NCI-H2107 treated with DMSO at 0.1 percent for 48 hours (cell line): ENCODE data around the gene ZNF444.
"Not testable (repeated sequence)": the region's sequence is repeated elsewhere in the genome, so short reads cannot be mapped to it uniquely, and the experiment has no call there.

Experiments used
- DNase-seq: peaks from one replicate; lab custom pipeline; 2025; ENCODE audit not compliant: unreplicated experiment; lab: John Stamatoyannopoulos, UW

The ZNF444 gene

DNA sequence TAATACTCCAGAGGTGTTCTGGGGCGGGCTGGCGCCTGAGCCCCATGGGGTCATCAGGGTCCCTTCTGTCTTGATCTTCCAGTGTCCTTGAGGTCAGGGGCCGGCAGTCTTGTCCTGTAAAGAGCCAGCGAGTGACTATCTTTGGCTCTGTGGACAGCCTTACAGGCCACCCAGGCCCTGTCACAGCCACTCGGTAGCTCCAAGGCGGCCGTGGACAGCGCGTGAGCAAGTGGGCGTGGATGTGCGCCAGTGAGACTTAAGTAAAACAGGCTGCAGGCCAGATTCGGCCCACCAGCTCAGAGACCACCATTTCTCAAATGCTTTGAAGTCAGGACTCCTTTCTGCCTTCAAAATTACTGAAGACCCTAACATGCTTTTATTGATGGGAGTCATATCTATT lies 3.7 kb downstream of the ZNF444 start:
- DNase-seq: no peak

DNA sequence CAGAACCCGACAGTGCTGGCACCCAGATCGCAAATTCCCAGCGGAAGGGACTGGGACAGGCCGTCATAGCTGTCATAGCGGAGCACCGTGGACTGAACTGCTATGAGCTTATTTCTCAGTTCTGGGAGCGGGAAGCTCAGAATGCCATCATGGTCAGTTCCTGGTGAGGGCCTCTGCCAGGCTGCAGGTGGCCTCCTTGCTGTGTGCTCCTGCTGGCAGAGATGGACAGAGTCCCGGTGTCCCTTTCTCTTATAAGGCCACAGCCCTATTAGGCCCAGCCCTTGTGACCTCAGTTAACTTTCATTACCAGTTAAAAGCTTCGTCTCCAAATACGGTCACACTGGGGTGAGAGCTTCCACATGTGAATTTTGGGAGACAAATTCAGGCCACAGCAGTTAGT lies 4.6 kb downstream of the ZNF444 start:
- no peak for DNase-seq

DNA sequence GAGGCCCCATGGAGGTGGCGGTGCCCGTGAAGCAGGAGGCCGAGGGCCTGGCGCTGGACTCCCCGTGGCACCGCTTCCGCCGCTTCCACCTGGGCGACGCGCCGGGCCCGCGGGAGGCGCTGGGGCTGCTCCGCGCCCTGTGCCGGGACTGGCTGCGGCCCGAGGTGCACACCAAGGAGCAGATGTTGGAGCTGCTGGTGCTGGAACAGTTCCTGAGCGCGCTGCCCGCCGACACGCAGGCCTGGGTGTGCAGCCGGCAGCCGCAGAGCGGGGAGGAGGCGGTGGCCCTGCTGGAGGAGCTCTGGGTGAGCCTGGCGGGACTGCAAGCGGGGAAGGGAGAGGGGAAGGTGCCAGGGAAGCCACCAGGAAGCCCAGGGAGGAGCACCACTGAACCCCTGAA lies 5.8 kb downstream of the ZNF444 start:
- DNase-seq: no peak

DNA sequence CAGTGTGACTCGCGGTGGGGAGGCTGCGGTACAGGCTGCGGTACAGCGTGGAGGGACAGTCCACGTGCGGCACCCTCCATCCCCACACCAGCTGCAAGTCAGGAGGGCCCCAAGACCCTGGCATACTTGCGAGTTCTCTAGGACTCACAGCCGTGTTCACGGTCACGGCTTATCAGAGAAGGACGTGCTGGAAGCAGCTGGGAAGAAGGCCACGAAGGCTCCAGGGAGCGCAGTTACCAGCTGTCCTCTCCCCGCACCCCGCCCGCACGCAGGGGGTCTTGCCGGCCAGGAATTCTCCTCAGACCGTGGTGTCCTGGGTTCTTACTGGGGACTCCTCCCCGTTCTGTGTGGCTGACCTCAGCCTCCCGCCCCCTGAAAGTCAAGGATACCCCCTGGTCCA lies 6.2 kb downstream of the ZNF444 start:
- no peak for DNase-seq

DNA sequence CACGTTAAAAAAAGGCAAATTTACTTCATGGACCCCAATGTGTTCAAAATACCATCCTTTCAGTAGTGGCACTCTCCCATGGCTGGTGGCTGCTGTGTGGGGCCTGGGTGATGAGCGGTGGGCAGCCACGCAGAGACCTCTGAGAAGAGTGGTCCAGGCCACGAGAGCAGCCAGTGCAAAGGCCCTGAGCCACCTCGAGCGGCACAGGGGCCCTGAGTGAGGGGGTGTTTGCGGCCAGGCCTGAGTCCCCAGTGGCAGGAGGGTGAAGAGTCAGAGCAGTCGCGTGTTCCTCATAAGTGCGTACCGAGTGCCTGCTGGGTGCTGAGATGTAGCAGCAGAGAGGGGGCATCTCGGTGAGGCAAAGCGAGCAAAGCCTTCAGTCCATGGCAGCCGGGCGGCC lies 7.0 kb downstream of the ZNF444 start:
- no peak for DNase-seq

DNA sequence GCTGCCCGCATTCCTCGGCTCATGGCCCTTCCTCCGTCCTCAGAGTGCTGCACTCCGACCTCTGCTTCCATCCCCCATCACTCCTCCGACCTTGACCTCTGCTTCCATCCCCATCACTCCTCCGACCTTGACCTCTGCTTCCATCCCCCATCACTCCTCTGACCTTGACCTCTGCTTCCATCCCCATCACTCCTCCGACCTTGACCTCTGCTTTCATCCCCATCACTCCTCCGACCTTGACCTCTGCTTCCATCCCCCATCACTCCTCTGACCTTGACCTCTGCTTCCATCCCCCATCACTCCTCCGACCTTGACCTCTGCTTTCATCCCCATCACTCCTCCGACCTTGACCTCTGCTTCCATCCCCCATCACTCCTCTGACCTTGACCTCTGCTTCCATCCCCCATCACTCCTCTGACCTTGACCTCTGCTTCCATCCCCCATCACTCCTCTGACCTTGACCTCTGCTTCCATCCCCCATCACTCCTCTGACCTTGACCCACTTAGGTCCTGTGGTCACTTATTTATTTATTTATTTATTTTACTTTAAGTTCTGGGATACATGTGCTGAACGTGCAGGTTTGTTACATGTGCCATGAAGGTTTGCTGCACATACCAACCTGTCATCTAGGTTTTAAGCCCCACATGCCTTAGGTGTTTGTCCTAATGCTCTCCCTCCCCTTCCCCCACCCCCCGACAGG lies 8.0 kb downstream of the ZNF444 start:
- DNase-seq: not testable (repeated sequence)

DNA sequence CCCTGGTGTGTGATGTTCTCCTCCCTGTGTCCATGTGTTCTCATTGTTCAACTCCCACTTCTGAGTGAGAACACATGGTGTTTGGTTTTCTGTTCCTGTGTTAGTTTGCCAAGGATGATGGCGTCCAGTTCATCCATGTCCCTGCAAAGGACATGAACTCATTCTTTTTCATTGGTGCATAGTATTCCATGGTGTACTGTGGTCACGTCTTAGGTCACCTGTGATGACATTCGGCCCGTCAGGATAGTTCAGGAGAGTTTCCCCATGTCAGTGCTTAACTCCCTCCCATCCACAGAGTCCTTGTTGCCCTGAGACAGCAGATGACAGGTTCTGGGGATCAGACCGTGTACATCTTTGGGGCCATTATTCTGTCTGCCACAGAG lies 8.6 kb downstream of the ZNF444 start:
- no peak for DNase-seq

DNA sequence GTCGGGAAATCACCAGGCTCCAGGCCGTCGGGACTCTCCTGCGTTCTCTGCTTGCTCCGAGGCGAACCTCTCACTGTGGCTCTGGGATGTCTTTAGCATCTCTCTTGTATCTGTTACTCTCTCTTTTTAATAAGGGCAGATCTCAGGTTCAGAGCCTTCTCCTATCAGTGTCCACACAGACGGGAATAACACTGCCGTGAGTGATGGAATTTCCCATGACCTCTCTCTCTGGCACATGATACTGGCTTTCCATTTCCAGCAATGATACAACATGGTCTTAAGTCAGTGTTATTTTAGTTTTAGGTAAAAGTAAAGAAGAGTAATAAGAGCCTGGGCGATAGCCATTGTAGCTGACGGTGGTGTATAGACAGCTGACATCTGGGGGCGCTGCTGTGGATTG lies 9.3 kb downstream of the ZNF444 start:
- no peak for DNase-seq

DNA sequence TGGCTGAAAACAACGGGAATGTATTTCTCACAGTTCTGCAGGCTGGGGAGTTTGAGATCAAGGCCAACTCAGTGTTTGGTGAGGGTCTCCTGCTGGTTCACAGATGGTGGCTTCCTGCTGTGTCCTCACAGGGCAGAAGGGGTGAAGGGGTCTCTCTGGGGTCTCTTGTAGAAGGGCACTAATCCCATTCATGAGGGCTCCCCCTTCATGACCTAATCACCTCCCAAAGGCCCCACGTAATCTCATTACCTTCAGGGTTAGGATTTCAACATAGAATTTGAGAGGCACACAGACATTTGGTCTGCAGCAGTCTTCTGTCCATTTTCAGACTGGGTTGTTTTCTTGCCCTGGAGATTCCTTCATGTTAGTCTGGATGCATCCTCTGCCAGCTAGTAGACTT lies 11.6 kb downstream of the ZNF444 start:
- DNase-seq: no peak

DNA sequence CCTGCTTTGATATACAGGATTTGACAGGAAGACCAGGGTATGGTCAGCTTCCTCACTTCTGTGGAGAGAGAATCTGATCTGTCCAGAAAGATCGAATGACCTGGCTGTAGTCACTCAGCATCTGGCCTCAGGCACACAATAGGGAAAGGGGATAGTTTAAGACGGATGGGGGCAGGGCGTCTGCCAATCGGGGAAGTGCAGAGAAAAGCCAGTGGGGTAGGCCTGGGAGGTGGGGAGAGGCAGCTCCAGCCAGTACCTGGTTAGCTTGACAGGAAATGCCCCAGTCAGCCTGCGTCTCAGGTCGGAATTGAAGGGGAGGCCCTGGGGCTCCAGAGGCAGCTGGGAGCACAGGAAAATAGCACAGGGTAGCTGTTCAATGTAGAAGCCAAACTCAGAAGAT lies 12.4 kb downstream of the ZNF444 start:
- DNase-seq: no peak

DNA sequence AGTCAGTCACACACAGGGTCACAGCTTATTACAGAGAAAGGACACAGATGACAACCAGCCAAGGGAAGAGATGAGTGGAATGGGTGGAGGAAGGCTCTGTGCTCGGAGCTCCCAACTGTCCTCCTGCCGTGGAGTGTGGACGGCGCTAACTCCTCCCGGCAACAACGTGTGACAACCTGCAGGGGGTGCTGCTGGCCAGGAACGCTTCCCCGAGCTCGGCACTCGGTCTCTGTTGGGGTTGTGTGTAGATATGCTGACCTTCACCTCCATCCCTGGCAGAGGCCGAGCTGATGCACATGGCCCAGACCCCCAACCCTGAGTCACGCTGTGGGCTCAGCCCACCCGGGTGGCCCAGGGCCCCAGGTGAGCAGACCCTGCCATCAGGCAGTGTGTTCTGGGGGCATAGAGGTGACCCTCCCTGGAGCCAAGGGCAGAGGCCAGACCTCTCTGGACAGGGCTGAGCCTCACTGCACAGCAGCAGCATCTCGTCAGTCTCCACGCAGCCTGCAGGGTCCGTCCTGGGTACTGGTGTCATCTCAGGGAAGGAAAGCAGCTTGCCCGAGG lies 14.1 kb downstream of the ZNF444 start:
- DNase-seq: no peak

DNA sequence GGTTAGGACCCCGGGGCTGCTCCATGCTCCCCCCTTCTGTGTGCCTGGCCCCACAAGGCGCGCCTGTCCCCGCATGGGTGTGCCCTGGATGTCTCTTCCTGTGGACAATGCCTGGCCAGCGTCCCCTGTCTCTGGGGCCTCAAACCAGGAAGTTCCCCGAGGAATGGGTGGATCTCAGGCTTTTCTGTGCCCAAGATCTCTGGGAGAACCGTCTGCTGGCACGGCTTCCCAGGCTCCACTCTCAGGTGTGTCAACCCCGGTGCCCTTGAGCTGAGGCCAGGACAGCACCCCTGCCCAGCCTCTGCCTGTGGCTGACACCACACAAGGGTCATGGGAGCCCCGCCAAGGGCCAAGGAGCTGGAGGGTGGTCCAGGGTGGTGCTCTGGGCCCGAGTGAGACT lies 15.7 kb downstream of the ZNF444 start:
- DNase-seq: no peak

DNA sequence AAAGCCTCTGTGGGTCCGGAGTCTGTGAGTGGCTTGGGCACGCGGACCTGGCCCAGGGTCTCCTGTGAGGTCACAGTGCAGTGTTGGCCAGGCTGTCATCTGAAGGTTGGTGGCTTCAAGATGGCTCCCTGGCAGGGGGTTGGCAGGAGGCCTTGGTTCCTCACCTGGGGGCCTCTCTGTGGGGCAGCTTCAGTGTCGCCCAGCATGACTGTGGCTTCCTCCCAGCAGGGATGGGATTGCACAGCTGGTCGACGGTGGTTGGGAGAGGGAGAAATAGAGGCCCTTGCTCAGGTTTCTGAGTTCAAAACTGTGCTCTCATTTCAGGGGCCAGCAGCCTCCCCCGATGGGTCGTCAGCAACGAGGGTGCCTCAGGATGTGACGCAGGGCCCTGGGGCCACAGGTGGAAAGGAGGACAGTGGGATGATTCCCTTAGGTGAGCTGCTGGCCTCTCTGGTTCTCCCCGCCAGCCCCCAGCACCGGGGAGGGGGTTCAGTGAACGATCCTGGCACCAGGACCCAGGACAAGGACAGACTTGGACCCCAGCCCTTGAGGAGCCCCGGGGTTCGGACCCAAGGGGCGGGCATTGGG lies 17.2 kb downstream of the ZNF444 start:
- no peak for DNase-seq

DNA sequence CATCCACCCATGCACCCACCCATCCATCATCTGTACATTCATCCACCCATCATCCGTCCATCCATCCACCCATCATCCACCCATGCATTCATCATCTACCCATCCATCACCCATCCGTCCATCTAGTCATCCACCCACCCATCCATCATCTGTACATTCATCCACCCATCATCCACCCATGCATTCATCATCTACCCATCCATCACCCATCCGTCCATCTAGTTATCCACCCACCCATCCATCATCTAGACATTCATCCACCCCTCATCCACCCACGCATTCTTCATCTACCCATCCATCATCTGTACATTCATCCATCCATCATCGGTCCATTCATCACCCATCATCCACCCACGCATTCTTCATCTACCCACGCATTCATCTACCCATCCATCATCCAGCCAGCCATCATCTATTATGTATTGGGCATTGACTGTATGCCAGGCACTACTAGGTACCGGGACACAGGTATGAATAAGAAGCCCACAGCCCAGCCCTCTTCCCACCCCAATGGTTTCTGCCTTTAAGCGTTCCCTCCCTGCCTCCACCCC lies 18.0 kb downstream of the ZNF444 start:
- DNase-seq: no peak

DNA sequence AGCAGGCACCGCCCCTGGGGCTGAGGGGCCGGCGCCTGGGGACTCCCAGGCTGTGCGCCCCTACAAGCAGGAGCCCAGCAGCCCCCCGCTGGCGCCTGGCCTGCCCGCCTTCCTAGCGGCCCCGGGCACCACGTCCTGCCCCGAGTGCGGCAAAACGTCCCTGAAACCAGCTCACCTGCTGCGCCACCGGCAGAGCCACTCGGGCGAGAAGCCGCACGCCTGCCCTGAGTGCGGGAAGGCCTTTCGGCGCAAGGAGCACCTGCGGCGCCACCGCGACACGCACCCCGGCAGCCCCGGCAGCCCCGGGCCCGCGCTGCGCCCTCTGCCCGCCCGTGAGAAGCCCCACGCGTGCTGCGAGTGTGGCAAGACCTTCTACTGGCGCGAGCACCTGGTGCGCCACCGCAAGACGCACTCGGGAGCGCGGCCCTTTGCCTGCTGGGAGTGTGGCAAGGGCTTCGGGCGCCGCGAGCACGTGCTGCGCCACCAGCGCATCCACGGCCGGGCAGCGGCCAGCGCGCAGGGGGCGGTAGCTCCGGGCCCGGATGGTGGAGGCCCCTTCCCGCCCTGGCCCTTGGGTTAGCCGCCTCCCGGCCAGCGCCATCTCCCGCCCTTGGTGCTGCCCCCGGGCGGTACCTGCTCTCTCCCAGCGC lies 18.7 kb downstream of the ZNF444 start:
- DNase-seq: no peak

DNA sequence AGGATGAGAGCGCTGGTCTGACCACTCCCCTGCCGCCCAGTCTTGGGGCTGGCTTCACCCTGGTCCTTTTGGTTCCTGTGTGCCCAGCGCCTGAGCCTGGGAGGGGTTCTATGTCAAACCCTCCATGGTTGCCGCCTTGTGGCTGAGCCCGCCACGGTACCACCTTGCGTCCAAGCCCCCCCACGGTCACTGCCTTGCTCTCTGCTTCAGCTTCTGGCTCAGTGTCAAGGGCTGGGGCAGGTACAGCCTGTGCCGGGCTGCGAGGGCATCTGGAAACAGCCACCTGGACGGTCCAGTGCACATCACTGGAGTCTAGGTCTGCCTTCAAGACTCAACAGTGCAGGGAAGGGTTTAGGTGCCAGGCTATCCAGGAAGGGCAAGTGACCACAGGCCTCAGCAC lies 20.4 kb downstream of the ZNF444 start:
- DNase-seq: no peak

DNA sequence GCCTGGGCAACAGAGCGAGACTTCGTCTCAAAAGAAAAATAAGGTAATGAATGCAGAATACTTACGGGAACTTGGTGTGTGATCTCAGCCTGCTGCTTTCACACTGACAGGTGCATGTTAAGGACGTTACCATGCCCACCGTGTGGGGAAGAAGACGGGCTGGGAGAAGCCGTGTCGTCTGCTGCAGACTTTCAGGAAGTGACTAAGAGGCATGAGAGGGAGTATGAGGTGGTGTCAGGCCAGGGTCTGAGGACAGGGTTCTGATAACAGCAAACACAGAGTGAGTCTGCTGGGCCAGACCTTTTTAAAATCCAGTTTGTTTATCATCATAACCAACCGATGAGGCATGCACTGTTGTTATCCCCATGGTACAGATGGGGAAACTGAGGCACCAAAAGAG lies 21.2 kb downstream of the ZNF444 start:
- DNase-seq: no peak

DNA sequence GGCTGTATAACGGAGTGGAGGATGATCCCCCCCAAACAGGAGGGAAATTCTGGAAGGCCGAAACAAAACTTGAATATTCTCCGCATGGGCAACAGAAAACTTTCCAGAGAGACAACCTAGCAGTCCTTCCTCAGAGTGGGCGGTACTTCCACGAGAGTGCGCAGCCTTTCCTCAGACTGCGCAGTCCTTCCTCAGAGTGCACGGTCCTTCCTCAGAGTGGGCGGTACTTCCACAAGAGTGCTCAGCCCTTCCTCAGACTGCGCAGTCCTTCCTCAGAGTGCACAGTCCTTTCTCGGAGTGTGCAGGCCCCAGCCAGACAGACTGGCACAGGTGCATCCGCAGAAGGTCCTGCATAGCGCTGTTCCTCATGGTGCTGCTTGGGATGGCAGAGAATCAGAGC lies 22.0 kb downstream of the ZNF444 start:
- DNase-seq: no peak

DNA sequence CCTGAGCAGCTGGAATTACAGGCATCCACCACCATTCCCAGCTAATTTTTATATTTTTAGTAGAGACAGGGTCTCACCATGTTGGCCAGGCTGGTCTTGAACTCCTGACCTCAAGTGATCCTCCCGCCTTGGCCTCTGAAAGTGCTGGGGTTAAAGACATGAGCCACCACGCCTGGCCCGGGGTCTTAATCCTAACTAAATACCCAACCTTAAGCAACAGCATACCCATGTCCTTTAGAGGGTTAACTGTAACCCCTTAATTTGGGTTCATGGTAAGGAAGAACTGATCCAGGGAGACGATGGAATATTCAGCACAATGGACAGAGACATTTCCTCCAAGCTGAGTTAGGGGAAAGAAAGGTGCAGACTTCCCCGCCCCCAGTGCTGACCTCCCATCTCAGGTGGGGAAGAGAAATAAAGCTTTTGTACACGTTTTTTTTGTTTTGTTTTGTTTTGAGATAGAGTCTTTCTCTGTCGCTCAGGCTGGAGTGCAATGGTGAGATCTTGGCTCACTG lies 26.0 kb downstream of the ZNF444 start:
- DNase-seq: no peak

DNA sequence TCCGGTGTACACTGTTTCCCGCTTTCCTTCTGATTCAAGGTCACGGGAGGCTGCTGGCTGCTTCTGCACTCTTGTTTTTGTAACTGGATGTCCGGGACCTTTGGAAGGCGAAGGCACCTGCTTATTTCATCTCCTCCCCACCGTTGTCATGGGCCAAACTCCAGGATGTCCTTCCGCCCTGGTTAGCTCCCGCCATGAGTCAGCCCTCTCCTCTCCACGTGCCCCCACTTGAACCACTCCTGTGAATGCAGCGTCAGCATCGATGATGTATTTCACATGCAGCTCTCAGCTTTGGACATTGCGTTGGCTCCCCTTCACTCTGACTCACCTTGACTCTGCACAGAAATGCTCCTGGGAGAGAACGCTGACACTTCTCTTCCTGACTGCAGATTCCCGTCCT lies 29.2 kb downstream of the ZNF444 start:
- DNase-seq: no peak

DNA sequence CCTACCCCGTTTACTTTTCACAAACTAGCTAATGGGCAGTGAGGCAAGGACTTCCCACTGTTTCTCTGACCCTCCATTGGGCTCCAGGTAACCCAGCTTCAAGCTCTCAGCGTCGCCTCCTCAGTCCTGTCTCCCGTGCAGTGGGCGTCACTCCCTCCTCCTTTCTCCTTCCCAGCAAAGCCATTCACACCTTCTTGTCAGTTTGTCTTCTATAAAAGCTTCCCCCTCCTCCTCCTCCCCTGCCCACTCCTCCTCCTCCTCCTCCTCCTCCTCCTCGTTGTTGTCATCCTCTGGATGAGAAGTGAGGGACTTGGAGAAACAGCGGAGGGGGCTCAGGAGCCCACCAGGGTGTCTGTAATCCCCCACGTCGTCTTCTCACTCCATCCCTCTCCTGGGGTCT lies 33.0 kb downstream of the ZNF444 start:
- no peak for DNase-seq

DNA sequence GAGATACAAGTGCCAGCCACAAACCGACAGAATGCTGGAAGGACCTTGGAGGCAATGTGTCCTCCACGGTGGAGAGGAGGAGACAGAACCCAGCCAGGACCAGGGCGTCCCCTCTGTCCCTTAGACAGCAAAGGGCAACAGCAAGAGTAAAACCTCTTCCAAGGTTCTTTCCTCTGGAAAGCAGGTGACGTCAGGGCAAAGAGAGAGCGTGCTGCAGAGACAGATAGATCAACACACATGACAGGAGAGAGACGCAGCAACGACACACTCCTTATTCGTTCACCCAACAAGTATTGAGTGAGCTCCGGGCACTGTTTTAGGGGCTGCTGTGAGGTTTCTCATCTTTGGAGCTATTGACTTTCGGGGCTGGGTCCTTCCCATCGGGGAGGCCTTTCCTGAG lies 33.5 kb downstream of the ZNF444 start:
- DNase-seq: no peak
